ENCODE measurements around the gene FAM78A.
"Not testable (repeated sequence)": the region's sequence is repeated elsewhere in the genome, so short reads cannot be mapped to it uniquely, and the experiment has no call there.

The FAM78A gene

GRCh38 chr9:131280660-131281059 lies 4.3 kb upstream of the FAM78A start:
- no peak for DNase-seq

- no peak for DNase-seq
Measured at GRCh38 chr9:131279863-131280570, 3.7 kb upstream of the FAM78A start.

GRCh38 chr9:131279196-131279862 lies 3.0 kb upstream of the FAM78A start:
- no peak for DNase-seq

GRCh38 chr9:131278702-131279111 lies 2.4 kb upstream of the FAM78A start:
- DNase-seq: no peak

GRCh38 chr9:131277910-131278701 lies 1.8 kb upstream of the FAM78A start:
- peak; percentile 83 for DNase-seq

- DNase-seq: no peak
Measured at GRCh38 chr9:131277287-131277909, 1.1 kb upstream of the FAM78A start.

- no peak for DNase-seq
Measured at GRCh38 chr9:131276891-131277286, 579 bp upstream of the FAM78A start.

GRCh38 chr9:131275332-131276093 lies 797 bp downstream of the FAM78A start:
- no peak for DNase-seq

GRCh38 chr9:131274674-131275331 lies 1.5 kb downstream of the FAM78A start:
- DNase-seq: no peak

- no peak for DNase-seq
Measured at GRCh38 chr9:131273856-131274673, 2.2 kb downstream of the FAM78A start.

GRCh38 chr9:131273146-131273855 lies 3.0 kb downstream of the FAM78A start:
- no peak for DNase-seq

GRCh38 chr9:131272212-131272611 lies 4.1 kb downstream of the FAM78A start:
- no peak for DNase-seq

- no peak for DNase-seq
Measured at GRCh38 chr9:131271506-131271931, 4.8 kb downstream of the FAM78A start.

GRCh38 chr9:131271016-131271273 lies 5.4 kb downstream of the FAM78A start:
- not testable (repeated sequence) for DNase-seq

GRCh38 chr9:131270171-131271015 lies 5.9 kb downstream of the FAM78A start:
- DNase-seq: no peak

GRCh38 chr9:131266266-131267229 lies 9.8 kb downstream of the FAM78A start:
- no peak for DNase-seq

- DNase-seq: no peak
Measured at GRCh38 chr9:131264231-131264630, 12.1 kb downstream of the FAM78A start.

GRCh38 chr9:131263701-131264100 lies 12.6 kb downstream of the FAM78A start:
- DNase-seq: no peak

- not testable (repeated sequence) for DNase-seq
Measured at GRCh38 chr9:131263033-131263343, 13.3 kb downstream of the FAM78A start.

Measured in NCI-H1436 (cell line).